GM18526 (cell line): Measurements from ENCODE around the gene NRG3.

Source experiments
- POLR2A ChIP-seq: IDR thresholded peaks from 3 replicates; pipeline ENCODE4 v1.6.1; 2011; ENCODE audit not compliant: insufficient read length; ENCODE audit errors: extremely low read depth

Gene NRG3

DNA sequence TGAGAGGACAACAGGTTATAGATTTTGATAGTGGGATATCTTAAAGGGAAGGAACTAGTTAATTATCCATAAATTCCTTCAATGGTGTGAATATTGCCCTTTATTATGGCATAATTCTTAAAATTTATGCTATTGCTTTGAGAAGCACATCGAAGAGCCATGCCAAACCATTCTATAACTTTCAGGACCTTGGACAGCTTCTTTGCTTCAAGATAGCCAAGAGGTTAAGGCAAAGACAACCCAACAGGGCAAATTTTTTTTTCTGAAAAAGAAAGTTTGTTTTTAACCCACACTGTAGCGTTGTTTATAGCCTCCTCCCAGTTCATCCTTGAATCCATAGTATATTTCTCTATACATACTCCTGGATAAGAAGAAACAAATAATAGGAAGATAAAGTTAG is 103.2 kb downstream of the NRG3 start:
- TF ChIP-seq POLR2A, result no peak

DNA sequence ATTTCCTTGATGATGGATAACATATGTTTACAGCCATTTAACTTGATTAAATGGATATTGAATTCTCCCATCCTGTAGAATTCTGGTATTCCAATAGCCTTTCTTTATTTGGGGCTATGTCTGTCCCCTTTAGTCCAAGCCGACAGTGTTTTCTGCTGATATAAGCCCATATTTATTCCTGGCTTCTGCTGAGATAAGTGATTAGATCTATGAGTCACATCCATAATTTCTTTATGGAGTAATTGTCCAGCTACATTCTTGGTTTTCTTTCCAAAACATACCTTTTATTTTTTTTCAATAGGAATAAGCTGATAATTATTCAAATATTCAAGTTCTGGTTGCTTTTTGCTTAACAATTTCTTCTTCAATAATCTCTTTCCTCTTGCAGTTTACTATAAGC is 106.7 kb downstream of the NRG3 start:
- TF ChIP-seq POLR2A, result no peak

DNA sequence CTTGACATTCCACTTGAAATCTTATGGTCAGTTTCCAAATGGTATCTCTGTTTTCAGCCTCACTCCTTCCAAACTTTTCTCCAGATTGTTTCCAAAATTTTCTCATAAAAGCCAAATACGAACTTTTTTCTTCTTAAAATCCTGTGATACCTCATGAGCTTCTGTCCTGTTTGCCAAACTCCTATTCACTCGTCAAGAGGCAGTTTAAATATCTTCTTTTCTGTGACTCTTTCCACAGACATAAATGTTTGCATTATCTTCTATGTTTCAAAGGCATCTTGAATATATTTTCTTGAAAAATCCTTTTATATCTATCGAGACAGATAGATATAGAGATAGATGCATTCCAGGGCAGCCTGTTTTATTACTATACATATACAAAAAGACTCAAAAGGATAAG is 109.4 kb downstream of the NRG3 start:
- no peak for TF ChIP-seq POLR2A

GRCh38 chr10:81995254-81995653 is 120.3 kb downstream of the NRG3 start:
- no peak for TF ChIP-seq POLR2A

DNA sequence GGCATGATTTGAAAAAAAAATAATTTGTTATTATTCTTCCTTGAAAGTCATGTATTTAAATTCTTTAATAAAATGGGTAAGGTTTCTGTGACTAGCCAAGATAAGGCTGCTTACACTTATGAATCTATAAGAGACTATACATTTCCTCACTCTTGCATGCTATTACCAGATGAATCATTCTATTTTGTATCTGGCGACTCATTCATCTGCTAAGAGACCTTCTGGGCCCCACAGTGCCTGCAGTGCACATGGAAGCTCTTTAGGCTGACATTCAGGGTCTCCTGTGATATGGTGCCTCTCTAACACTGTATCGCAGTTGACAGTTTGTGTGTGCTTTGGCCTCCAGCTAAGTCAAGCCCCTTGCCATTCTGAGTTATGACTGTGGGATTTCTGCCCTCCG is 121.9 kb downstream of the NRG3 start:
- TF ChIP-seq POLR2A, result no peak

GRCh38 chr10:82020999-82021398 is 146.0 kb downstream of the NRG3 start:
- no peak for TF ChIP-seq POLR2A

DNA sequence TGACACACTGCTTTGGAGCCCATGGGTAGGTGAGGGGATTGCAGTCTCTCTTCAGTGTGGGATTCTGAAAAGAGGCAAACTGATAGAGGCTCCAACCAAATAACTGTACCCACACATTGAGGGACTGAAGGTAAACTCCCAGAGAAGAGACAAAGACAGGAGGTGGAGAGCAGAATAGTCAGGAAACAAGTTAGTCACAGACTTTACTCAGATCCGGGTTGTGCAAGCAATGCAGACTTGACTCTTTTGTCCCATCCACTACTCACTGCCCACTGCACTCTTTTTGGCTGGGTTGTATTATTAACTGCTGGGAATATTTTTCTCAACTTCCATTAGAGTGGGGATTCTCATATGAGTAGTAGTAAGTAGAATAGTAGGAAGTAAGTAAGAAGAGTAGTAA is 152.7 kb downstream of the NRG3 start:
- TF ChIP-seq POLR2A, result no peak

GRCh38 chr10:82037076-82037475 is 162.1 kb downstream of the NRG3 start:
- TF ChIP-seq POLR2A, result no peak

DNA sequence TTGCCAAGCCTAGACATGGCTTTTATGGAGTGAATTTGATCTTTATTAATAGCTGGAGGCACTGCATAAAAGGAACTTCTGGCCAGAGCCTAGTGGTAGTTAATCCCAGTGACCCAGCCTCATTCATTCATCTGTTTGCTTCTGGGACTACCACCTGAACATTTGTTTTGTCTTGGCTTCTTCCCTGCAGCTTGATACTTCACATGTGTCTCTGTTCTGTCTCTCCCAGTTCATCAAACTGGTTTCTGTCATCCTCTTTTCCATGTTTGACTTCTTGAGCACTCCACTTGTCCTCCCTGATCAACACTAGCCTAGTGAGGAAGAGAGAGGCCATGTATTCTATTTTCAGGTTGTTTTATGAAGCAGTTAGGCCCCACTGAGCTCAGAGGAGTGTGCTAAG is 163.6 kb downstream of the NRG3 start:
- no peak for TF ChIP-seq POLR2A

DNA sequence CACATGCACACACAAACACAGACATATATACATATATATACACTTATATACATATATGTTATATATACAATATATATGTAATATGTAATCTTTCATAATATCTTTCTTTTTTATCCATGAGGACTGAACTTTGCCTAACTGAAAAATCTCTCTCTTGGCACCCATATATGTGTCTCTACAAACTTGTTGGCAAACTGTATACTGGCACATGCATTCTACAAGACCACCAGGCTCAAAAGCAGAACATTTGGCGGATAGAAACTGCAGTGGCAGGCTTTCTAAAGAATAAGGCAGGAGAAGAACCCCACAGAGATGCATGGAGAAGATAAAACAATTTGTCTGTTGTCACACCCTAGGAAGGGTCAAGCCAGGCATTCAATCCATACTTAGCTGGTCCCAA is 165.3 kb downstream of the NRG3 start:
- no peak for TF ChIP-seq POLR2A

- TF ChIP-seq POLR2A, result no peak
These were observed 166.0 kb downstream of the NRG3 start for GRCh38 chr10:82041018-82041417.

- no peak for TF ChIP-seq POLR2A
These were observed 181.4 kb downstream of the NRG3 start for GRCh38 chr10:82056391-82056790.

DNA sequence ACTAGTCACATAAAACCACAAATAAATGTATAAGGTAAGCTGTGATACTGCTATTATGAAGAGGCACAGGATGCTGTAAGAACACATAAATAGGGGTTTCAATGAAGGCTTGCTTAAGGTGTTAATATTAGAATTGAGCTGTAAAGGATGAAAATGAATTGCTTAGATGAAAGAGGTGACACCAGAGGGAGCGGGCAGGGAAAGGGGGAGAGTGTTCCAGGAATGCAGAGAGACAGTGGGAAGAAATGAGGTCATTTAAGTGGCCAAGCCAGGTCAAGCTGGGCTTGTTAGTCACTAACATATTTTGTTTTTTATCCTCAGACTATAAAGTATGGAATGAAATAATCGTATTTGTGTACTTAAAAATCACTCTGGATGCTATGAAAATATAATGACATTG is 193.5 kb downstream of the NRG3 start:
- TF ChIP-seq POLR2A, result no peak

- TF ChIP-seq POLR2A, result no peak
These were observed 196.2 kb downstream of the NRG3 start for GRCh38 chr10:82071231-82071630.

DNA sequence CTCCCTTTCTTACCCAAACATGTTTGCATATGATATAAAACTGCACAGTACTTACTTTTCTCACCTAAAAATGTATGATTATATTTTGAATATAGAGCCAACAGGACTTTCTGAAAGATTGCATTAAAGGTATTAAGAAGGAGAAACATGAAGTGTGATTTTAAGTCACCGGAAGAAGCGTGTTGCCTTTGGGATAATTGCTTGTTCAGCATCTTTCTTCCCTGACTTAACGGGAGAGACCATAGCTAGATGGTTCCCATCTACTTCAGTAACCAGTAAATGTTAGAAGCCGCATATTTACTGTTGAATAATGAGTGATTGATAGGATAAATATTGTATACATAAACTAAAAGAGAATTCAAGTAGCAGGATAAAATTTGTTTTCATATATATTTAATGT is 197.1 kb downstream of the NRG3 start:
- no peak for TF ChIP-seq POLR2A

GRCh38 chr10:82075605-82076004 is 200.6 kb downstream of the NRG3 start:
- no peak for TF ChIP-seq POLR2A

GRCh38 chr10:82084496-82084895 is 209.5 kb downstream of the NRG3 start:
- no peak for TF ChIP-seq POLR2A

DNA sequence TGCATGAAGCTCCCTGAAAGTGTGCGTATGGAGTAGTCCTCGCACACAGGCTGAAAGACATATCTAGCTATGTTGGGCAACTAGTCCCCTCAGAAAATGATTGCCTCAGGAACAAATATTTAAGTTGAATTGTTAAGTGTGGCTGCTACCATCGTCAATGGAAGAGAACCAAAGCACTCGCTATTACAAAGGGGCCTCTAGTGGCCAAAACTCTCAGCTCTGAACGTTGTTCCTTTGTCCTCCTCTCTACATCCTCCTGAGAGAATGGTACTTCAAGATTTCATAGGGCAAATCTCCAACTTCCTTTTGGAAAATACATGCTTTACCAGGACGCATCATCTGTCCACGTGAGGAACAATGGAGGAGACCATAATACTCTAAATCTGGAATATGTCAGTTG is 209.9 kb downstream of the NRG3 start:
- no peak for TF ChIP-seq POLR2A
